Gastroesophageal sphincter (tissue), 3 donors: ENCODE measurements around the gene PTGFRN.

Source experiments
- CTCF ChIP-seq, 4 experiments: fragments of 200-600 bp in 2 of 4; fragments of 450-650 bp in 2 of 4; sonication (generic) in 1 of 4; IDR thresholded peaks; one replicate each; pipeline ENCODE4 v1.5.1; 2017 to 2019; ENCODE audit warnings: antibody characterized with exemption in 4 of 4, mild to moderate bottlenecking in 2 of 4, moderate library complexity in 2 of 4
- EP300 ChIP-seq: sonication (generic); formaldehyde crosslinking; IDR thresholded peaks from one replicate; pipeline ENCODE4 v1.6.1; 2017; ENCODE audit warnings: antibody characterized with exemption, mild to moderate bottlenecking
- POLR2A ChIP-seq, 2 donors: fragments of 450-650 bp; IDR thresholded peaks; one replicate each; pipeline ENCODE4 v1.6.1; 2017; ENCODE audit warnings: antibody characterized with exemption in 2 of 2, mild to moderate bottlenecking in 2 of 2, moderate library complexity in 1 of 2

- no peak for TF ChIP-seq CTCF (IDR thresholded peaks at IDR 0.05)
- TF ChIP-seq EP300, result no peak
- TF ChIP-seq POLR2A (IDR thresholded peaks at IDR 0.05), result no peak
These were observed 32.6 kb downstream of the PTGFRN start for GRCh38 chr1:116942344-116942743.
